Left hindlimb (tissue), 1 donor: ENCODE measurements around the gene MRPL28.
"Not testable (repeated sequence)": the region's sequence is repeated elsewhere in the genome, so short reads cannot be mapped to it uniquely, and the experiment has no call there.

ENCODE experiments used
- DNase-seq: peaks from one replicate; pipeline ENCODE4 v3.0.0-alpha.2; 2018

The MRPL28 gene

GRCh38 chr16:359067-359763 is 11.1 kb downstream of the MRPL28 start:
- DNase-seq, result no peak

DNA sequence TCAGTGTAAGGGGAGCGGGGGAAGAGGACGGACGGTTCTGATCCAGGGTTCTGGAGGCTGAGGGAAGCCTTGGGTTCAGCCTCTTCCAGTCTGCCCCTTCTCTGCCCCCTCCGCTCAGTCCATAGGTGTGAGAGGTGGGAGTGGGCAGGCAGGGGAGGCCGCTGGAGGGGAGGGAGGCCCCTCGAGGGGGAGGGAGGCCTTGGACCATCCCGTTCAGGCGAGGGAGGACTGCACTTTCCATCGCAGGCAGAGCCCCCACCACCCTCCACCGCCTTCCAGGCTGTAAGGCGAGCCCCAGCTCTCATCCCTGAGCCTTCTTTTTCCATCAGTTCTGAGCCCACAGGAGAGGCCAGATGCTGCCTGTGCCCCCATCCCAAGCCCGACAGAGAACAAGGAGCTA is 13.6 kb downstream of the MRPL28 start:
- no peak for DNase-seq

- no peak for DNase-seq
Measured at GRCh38 chr16:354971-355461, 15.3 kb downstream of the MRPL28 start.

DNA sequence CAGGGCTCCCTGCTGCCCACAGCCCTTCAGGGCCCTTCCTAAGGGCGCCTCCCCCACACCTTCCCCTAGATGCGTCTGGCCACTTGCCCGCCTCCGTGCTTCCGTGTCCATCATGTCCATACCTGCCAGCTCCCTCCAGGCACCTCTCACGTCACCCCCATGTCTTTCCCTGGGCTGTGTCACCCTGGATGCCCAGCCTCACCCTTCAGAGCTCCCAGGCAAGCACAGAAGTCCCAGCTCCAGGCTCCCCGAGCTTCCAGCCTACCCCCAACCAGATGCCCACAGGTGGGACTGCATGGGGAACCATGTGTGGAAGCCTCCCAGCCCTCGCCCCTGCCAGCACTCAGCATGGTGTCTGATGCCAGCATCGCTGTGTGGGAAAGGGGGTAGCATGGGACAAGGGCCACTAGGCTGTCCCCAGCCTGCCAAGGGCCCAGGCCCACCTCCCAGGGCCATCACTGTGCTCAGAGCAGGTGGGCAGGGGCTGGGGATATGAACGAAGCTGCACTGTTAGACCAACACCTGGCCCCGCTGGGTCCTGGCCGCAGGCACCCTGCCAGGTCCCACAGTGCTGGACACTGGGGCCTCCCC is 16.0 kb downstream of the MRPL28 start:
- DNase-seq, result no peak

DNA sequence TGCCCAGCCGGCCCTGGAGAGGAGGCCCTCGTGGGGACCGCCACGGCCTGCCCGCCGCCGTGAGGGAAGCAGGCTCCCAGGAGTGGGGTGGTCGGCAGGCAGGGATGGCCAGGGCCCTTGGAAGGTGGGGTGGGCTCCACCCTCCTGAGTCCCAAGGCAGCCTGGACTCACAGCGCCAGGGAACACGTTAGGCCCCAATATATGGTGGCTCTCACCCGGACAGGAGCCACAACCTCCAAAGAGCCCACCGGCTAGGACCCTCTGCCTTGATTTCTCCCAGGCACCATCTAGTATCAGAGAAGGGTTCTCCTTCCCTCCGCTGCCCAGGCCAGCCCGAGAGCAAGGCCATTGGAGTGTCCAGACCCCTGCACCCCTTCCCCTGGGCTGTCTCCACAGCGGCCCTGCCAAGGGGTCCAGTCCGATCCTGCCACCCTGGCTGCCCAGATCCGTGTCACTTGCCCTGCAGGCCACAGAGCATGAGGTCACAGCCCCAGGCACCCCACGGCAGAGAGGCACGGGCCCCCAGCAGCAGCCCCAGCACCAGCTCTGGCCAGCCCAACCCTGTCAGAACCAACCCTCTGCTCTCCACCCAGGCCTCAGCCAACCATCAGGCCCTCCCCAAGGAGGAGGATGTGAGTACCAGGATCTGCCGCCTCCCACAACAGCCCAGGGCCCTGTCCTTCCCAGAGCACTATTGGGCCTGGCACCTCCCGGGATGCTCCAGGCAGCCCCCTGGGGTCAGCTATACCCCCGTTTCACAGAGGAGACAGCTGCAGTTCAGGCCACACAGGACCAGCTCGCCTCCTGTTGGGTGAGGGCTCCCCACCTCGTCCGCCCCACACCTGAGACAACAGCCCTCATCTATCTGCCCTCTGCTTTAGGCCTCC is 16.7 kb downstream of the MRPL28 start:
- no peak for DNase-seq

- DNase-seq, result peak; percentile 96
Measured at GRCh38 chr16:352547-353403, 17.6 kb downstream of the MRPL28 start, which contains the start of gene AXIN1. AXIN1 (minus strand) TSS chr16:352723; CDS start chr16:347025, 5,698 bp downstream.

- DNase-seq, result peak; percentile 50
Measured at GRCh38 chr16:351804-352520, 18.4 kb downstream of the MRPL28 start.

- no peak for DNase-seq
Measured at GRCh38 chr16:350203-350602, 20.1 kb downstream of the MRPL28 start.

- DNase-seq, result no peak
Measured at GRCh38 chr16:349211-349610, 21.1 kb downstream of the MRPL28 start.

DNA sequence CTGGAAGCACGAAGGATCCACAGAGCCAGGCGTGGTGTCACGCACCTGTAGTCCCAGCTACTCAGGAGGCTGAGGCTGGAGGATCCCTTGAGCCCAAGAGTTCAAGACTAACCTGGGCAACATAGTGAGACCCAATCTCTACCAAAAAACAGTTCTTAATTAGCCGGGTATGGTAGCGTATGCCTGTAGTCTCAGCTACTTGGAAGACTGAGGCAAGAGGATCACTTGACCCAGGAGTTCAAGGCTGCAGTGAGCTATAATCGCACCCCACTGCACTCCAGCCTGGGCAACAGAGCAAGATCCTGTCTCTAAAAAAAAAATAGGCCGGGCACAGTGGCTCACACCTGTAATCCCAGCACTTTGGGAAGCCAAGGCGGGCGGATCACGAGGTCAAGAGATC is 21.8 kb downstream of the MRPL28 start:
- DNase-seq, result not testable (repeated sequence)

DNA sequence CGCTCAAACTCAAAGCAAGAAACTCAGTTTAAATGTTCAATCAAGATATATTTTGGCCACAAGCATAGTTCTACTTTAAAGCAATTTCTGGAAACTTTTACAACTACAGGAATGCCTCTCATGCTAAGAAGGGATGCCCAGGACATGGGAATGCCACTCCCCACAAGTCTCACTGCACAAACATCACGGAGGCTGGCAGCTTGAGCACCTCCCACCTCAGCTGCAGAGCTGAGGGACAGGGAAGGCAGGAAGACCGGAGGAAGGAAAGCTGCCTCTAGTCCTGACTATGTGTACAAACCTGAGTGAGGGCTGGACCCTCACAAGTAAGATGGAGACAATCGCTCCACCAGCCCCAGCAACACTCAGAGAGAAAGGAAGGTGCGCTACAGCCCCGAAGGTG is 23.1 kb downstream of the MRPL28 start:
- DNase-seq, result no peak

GRCh38 chr16:346587-346986 is 23.8 kb downstream of the MRPL28 start:
- DNase-seq, result no peak

GRCh38 chr16:345772-346171 is 24.6 kb downstream of the MRPL28 start:
- DNase-seq, result no peak

DNA sequence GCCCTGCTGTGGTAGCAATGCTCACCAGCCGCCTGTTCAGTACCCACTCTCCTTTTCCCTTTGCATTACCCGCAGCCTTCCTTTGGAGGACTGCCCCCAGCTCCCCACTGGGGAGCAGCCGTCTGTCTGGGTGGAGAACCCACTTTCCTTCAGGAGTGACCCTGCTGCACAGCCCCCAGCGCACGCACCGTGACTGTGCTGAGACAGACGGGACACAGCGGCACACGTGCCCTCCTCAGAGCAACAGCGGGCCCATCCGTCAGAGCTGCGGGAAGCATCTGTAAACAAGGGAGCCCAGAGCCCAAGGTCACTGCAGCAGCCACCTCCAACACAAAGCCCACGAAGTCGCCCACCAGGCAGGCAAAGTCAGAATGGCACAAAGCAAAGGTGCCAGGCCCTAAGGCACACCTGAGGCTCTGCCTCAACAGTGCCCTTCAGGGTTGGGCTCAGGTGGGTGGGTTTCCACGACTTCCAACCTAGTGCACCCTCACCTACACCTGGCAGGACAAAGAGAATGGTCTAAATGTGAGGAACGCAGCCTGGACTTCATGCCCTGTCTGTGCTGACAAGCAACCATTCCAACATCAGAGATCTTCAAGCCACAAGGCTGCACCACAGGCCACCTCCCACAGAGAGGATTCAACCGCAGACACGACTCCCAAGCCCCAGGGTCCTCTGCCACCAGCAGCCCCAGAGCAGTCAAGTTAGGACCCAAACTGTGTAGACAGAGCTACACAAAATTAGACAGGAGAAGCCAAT is 27.7 kb downstream of the MRPL28 start:
- DNase-seq, result no peak

GRCh38 chr16:341974-342336 is 28.4 kb downstream of the MRPL28 start:
- DNase-seq, result not testable (repeated sequence)

DNA sequence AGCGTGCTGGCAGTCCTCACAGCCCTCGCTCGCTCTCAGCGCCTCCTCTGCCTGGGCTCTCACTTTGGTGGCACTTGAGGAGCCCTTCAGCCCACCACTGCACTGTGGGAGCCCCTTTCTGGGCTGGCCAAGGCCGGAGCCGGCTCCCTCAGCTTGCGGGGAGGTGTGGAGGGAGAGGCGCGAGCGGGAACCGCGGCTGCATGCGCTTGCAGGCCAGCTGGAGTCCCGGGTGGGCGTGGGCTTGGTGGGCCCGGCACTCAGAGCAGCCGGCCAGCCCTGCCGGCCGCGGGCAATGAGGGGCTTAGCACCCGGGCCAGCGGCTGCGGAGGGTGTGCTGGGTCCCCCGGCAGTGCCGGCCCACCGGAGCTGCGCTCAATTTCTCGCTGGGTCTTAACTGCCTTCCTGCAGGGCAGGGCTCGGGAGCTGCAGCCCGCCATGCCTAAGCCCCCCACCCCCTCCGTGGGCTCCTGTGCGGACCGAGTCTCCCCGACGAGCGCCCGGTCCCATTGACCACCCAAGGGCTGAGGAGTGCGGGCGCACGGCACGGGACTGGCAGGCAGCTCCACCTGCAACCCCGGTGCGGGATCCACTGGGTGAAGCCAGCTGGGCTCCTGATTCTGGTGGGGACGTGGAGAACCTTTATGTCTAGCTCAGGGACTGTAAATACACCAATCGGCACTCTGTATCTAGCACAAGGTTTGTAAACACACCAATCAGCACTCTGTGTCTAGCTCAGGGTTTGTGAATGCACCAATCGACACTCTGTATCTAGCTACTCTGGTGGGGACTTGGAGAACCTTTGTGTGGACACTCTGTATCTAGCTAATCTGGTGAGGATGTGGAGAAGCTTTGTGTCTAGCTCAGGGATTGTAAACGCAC is 29.0 kb downstream of the MRPL28 start:
- not testable (repeated sequence) for DNase-seq

DNA sequence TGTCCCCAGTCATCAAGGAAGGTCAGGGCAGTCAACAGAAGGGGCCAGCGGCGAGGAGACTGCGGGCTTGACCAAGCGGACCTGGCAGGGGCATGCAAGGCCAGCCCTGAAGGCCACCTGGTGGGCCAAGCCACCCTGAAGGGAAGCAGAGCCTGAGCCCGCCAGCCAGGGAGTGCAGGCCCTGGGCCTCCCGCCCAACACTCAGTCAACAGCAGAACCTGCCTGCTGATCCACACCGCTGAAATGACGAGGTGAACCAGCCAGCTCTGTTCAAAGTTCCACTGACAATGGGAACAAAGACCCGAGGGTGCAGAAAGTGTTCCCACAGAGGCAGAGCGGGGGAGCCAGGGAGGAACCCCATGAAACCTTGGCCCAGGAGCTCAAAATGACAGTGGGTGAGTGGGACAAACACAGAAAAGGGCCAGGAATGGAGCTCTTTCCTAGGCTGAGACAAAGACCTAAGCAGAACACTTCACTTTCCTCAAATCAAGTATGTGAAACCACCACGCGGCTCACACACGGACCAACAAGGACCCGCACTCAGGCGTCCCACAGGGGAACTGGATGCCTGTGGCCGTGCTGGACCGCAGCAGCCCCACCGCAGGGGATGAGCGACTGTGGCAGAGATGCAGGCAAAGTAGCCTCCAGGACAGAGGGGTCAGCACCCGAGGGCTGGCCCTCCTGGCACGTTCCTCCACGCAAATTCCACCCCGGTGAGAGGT is 29.8 kb downstream of the MRPL28 start:
- DNase-seq, result no peak

GRCh38 chr16:339680-340079 is 30.7 kb downstream of the MRPL28 start:
- DNase-seq, result no peak

DNA sequence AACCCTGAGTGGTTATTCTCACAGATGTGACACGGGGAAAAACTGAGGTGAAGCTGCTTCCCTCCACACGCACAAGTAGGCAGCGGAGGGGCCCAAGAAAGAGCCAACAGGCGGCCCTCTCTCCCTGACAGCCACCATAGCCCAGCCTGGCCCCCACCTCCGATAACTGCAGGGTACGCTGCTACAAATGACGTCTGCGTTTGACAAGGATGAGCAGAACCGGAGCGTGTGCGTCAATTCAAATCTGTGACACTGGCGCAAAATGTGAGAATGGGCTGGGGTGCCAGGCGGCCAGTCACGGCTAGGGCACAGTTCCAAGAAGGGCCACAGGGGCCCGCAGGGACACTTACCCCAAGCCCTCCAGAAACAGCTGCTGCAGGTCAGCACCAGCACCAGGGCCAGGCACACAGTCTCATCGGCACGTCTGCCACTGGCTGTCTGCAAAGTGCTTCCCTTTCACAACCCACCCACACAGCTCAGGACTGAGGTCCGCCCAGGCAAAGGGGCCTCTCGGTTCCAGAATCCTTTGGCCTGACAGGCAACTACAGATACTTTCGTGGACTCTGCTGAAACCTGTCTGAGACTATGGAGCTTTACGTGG is 32.3 kb downstream of the MRPL28 start:
- DNase-seq, result no peak
